Embryonic facial prominence (tissue), 1 donor: Measurements from ENCODE around the gene TSTD2.

Experiments
- DNase-seq: peaks from one replicate; pipeline ENCODE4 v3.0.0-alpha.2; 2016; ENCODE audit errors: extremely low spot score

The TSTD2 gene

DNA sequence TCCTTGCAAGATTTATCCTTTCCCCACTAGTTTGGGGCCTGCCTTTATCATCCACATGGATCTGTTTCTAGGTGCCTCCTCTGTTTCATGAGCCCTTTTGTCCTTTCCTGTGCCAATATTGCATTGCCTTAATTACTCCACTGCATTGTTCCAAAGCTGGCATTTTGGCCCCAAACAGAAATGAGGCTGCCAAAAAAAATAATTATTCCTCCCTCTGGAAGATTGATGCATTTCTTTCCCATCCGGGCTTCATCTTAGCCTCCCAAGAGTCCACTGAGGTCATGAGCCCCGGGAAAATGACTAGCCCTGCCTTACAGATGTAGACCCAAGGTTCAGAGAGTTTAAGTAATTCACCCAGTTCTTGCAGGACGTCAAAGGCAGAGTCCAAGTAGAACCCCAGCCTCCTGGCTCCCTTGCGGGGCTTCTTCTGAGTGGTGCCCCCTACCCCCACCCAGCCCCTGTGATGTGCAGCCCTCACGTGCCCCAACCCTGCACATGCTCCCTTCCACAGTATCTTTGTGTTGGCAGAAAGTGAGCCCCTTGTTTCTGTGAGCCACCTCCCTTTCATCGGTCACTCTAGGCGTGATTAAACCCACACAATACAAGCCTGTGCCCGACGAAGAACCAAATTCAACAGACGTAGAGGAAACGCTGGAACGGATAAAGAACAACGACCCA lies 69.6 kb downstream of the TSTD2 start:
- no peak for DNase-seq

DNA sequence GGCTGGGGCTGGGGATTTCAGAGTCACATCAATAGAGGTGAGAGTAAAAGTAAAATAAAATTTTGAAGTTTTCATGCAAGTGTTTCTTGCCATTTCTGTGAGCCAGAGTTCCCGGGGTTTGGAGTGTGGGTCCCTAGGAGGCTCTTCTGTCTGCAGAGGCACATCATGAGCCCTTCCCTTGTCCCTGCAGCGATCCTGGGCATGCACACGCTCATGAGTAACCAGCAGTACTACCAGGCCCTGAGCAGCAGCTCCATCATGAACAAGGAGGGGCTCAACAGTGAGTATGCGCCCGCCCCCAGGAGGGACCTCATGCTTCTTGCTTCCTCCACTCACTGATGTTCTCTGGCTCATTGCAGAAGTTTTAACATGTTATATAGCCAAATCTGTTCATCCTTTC lies 70.6 kb downstream of the TSTD2 start:
- DNase-seq = no peak

GRCh38 chr9:97561501-97561900 lies 71.7 kb downstream of the TSTD2 start:
- DNase-seq = no peak

GRCh38 chr9:97560851-97561250 lies 72.3 kb downstream of the TSTD2 start:
- no peak for DNase-seq

GRCh38 chr9:97560154-97560553 lies 73.0 kb downstream of the TSTD2 start:
- DNase-seq = no peak

- no peak for DNase-seq
Observed at GRCh38 chr9:97559111-97559514, 74.1 kb downstream of the TSTD2 start.

- DNase-seq = no peak
Observed at GRCh38 chr9:97558701-97559101, 74.5 kb downstream of the TSTD2 start.

- DNase-seq = no peak
Observed at GRCh38 chr9:97557606-97558095, 75.5 kb downstream of the TSTD2 start.

GRCh38 chr9:97556721-97557605 lies 76.2 kb downstream of the TSTD2 start:
- DNase-seq = no peak

DNA sequence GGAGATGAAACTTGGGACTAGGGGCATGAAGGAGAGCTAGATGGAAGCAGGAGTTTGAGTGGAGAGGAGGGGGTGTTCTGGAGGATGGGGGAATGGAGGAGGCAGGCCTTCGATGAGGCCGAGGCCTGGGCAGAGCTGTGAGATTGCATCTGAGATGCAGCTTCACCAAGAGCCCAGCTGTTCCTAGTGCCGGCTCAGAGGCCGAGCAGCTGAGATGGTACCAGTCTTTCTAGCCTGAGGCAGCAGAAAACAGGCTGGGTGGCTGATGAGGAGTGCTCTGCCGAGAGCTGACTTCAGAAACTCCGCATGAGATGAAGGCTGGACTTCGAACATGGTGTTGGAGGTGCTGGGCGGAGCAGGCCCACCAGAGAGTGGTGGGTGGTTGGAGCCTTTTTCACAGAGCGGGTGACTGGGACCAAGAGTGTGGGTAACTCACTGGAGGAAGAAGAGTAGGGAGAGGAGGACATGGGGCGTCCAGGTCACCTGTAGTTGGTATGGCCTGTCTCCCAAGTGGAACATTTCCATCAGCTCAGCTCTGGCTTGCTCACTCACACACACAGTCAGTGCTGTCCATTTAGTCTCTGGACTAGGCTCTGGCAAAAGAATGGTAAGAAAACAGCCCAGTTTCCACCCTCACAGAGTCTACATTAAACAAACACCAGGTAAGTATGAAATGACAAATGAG lies 77.0 kb downstream of the TSTD2 start:
- no peak for DNase-seq

DNA sequence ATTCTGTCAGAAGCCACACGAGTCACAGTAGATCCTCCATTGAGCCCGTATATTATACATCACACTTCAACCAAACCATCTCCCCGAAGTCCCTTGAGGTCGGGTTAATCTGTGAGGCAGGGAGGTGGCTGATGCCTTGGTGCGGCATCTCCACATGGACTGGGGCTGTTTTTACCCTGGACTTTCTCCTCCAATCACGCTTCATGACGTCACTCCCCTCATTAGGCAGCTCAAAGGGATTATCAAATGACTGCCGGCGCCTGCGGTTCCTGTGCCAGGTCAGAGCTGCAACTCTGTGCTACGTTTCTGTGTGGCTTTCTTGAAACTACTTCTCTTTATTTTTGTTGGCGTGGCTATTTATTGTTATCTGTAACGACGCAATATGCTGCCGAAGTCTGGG lies 78.0 kb downstream of the TSTD2 start:
- DNase-seq = no peak

- DNase-seq = no peak
Observed at GRCh38 chr9:97554566-97555075, 78.5 kb downstream of the TSTD2 start.

GRCh38 chr9:97553841-97554240 lies 79.3 kb downstream of the TSTD2 start:
- no peak for DNase-seq

GRCh38 chr9:97553141-97553540 lies 80.0 kb downstream of the TSTD2 start:
- no peak for DNase-seq

DNA sequence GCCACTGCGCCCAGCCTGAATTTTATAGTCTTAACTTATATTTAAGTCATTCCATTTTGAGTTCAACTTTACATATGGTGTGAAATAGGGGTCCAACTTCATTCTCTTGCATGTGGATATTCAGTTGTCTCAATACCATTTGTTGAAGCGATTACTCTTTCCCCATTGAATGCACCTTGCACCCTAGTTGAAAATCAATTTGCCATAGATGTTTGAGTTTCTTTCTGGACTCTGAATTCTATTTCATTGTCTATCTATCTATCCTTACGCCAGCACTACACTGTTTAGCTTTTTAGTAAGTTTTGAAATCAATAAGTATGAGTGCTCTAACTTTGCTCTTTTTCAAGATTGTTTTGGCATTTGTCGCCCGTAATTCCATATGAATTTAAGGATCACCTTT lies 81.9 kb downstream of the TSTD2 start:
- DNase-seq = no peak

- DNase-seq = no peak
Observed at GRCh38 chr9:97550386-97550785, 82.8 kb downstream of the TSTD2 start.
